Measurements from ENCODE around the gene MOCS1.

MOCS1 gene

GRCh38 chr6:39947611-39948068, 13.4 kb upstream of the MOCS1 start:
- DNase-seq, result no peak

GRCh38 chr6:39945626-39946025, 11.4 kb upstream of the MOCS1 start:
- no peak for DNase-seq

- no peak for DNase-seq
These were observed 8.8 kb upstream of the MOCS1 start for GRCh38 chr6:39942903-39943580.

- DNase-seq, result no peak
These were observed 7.6 kb upstream of the MOCS1 start for GRCh38 chr6:39941820-39942219.

- no peak for DNase-seq
These were observed 6.9 kb upstream of the MOCS1 start for GRCh38 chr6:39941138-39941537.

- no peak for DNase-seq
These were observed 4.8 kb upstream of the MOCS1 start for GRCh38 chr6:39938773-39939654.

GRCh38 chr6:39937686-39938333, 3.5 kb upstream of the MOCS1 start:
- DNase-seq, result no peak

GRCh38 chr6:39936857-39937256, 2.6 kb upstream of the MOCS1 start:
- no peak for DNase-seq

- no peak for DNase-seq
These were observed 979 bp upstream of the MOCS1 start for GRCh38 chr6:39935241-39935640.

- DNase-seq, result no peak
These were observed 562 bp downstream of the MOCS1 start for GRCh38 chr6:39933669-39934130.

- DNase-seq, result no peak
These were observed 1.8 kb downstream of the MOCS1 start for GRCh38 chr6:39932386-39932910.

GRCh38 chr6:39931607-39932006, 2.7 kb downstream of the MOCS1 start:
- DNase-seq, result no peak

GRCh38 chr6:39930540-39930939, 3.7 kb downstream of the MOCS1 start:
- no peak for DNase-seq

GRCh38 chr6:39929733-39930461, 4.4 kb downstream of the MOCS1 start:
- DNase-seq, result no peak

GRCh38 chr6:39929039-39929732, 5.1 kb downstream of the MOCS1 start:
- DNase-seq, result no peak

GRCh38 chr6:39927159-39927558, 7.1 kb downstream of the MOCS1 start:
- DNase-seq, result no peak

- DNase-seq, result no peak
These were observed 7.6 kb downstream of the MOCS1 start for GRCh38 chr6:39926668-39927067.

GRCh38 chr6:39925931-39926290, 8.4 kb downstream of the MOCS1 start:
- no peak for DNase-seq

- no peak for DNase-seq
These were observed 8.9 kb downstream of the MOCS1 start for GRCh38 chr6:39925191-39925930.

GRCh38 chr6:39924283-39924682, 10.0 kb downstream of the MOCS1 start:
- no peak for DNase-seq

- DNase-seq, result no peak
These were observed 10.4 kb downstream of the MOCS1 start for GRCh38 chr6:39923861-39924260.
